OCI-LY1 (cell line): ENCODE results near the gene ALMS1.

Experiments
- EZH2 ChIP-seq: fragments of 200-600 bp; sonication (generic), shearing (Covaris generic); IDR thresholded peaks from 2 replicates; pipeline ENCODE4 v1.8.0; 2017; ENCODE audit warnings: borderline replicate concordance, mixed run types, mild to moderate bottlenecking, antibody characterized with exemption, low read length, moderate library complexity, mixed read lengths
- TF ChIP-seq, protein P1 (sequence below): fragments of 200-600 bp; sonication (generic), shearing (Covaris generic); IDR thresholded peaks from 2 replicates; pipeline ENCODE4 v1.5.1; 2017; ENCODE audit warnings: mild to moderate bottlenecking, antibody characterized with exemption, low read length, moderate library complexity, mixed read lengths

DNA sequence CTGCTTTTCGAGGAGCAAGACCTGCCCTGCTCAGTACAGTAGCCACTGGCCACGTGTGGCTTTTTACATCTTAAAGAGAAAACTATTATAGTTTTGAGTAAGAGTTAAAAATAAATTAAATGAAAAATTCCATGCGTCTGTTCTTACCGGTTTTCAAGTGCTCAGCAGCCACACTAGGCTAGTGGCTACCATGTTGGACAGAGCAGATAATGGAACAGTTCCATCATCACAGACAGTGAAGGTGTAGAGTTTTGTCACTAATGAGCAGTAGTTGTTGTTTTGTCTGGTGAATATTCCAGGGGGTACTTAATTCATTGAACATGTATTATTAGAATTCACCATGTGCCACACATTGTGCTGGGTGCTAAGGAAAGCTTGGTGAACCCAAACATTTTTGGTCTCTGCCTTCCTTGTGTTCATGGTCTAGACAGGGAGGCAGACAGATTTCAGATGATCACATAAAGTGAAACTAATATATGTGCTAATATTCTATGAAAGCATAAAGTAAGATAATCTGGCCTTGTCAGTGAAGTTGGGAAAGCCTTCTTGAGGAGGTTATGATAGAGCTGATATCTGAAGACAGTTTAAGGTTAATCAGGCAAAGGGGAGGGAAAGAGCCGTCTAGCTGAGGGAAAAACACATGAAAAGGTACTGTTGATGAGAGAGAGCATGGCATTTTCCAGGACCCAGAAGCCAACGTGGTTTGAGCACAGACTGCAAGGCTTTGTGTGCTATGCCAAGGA, 1.4 kb downstream of the ALMS1 start:
- TF ChIP-seq, protein P1, sequence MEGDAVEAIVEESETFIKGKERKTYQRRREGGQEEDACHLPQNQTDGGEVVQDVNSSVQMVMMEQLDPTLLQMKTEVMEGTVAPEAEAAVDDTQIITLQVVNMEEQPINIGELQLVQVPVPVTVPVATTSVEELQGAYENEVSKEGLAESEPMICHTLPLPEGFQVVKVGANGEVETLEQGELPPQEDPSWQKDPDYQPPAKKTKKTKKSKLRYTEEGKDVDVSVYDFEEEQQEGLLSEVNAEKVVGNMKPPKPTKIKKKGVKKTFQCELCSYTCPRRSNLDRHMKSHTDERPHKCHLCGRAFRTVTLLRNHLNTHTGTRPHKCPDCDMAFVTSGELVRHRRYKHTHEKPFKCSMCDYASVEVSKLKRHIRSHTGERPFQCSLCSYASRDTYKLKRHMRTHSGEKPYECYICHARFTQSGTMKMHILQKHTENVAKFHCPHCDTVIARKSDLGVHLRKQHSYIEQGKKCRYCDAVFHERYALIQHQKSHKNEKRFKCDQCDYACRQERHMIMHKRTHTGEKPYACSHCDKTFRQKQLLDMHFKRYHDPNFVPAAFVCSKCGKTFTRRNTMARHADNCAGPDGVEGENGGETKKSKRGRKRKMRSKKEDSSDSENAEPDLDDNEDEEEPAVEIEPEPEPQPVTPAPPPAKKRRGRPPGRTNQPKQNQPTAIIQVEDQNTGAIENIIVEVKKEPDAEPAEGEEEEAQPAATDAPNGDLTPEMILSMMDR = no peak
- no peak for TF ChIP-seq EZH2
